GM21528 (cell line): Measurements from ENCODE around the gene MAPK8.

Experiments used
- ATAC-seq: cut with Tn5 transposase; IDR thresholded peaks from one replicate; pipeline ENCODE4 v1.9.1; 2021; ENCODE audit warnings: mild to moderate bottlenecking, moderate library complexity; ENCODE audit not compliant: unreplicated experiment, low FRiP score

MAPK8 gene

GRCh38 chr10:48469516-48470020 lies 163.1 kb downstream of the MAPK8 start:
- ATAC-seq: no peak

DNA sequence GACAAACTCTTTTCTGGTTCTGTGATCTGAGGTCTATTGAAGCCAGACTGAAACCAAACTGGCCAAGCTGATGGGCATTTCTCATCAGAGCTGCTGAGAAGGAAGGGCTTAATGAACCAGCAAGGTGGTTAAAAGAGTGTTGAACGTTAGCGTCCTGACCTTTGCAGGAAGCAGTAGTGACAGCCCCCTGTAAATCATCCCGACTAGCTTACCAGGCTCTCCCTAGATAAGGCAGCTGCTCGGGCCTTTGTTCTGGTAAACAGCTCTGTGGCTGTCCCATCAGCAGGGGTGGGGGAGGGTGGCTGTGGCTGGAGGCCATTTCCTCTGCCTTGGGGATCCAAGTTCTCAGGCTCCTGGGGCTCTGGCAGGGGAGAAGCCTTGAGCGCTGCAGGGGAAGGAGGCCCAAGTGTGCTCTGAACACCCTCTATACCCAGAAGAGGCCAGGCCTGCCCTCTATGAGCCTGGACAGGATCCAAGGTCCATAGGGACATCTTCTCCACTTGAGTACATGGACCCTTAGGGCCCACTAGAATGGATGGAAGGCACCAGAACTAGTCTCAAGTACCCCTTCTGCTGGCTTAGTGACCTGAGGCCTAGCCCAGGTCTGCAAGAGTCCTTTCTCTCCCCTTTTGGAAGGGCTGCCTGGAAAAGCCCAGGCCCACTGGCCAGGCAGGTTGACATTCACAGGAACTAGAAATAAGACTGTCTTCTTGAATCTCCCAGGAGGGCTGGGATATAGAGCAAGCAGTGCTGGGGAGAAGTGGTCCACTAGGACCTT lies 163.8 kb downstream of the MAPK8 start:
- ATAC-seq: no peak

- no peak for ATAC-seq
Observed at GRCh38 chr10:48470893-48471805, 164.7 kb downstream of the MAPK8 start.

- ATAC-seq: no peak
Observed at GRCh38 chr10:48472501-48473069, 166.1 kb downstream of the MAPK8 start.

DNA sequence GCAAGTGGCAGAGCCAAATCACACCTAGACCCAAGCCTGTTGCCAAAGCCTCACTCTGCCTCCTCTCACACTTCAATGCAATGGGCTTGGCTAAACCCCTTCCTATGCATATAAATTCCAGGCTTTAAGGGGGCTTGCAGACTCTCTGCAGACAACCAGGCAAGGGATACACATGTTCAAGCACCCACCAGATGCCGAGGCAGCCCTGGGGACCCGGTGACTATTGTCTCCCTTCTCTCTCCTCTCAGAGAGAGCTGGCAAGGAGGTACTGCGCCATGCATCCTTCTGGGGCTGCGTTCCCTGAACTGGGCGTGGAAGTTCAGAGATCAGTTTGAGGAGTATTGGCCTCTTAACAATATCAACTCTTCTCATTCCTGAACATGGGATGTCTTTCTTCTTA lies 167.2 kb downstream of the MAPK8 start:
- no peak for ATAC-seq

DNA sequence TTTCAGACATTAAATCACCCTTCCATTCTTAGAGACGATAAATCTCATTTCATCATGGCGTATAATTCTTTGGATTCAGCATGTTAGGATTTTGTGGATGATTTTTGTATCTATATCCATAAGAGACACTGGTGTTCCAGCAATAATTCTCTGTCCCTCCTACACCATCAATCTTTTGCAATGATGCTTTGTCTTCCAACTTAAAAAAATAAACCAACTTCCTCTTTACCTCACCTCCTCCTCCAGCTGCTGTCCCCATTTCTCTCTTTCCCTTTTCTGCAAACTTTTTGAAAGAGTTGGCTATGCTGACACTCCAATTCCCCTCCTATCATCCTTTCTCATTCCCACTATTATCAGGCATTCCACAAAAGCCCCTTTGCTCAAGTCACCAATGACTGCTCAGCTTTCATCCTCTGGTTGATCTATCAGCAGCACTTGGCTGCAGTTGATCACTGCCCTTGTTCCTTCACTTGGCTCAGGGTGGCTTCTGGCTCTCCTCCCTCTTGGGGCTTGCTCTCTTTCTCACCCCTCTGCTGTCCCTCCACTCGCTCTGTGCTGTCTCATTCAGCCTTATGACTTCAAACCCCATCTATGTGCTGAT lies 168.4 kb downstream of the MAPK8 start:
- no peak for ATAC-seq

DNA sequence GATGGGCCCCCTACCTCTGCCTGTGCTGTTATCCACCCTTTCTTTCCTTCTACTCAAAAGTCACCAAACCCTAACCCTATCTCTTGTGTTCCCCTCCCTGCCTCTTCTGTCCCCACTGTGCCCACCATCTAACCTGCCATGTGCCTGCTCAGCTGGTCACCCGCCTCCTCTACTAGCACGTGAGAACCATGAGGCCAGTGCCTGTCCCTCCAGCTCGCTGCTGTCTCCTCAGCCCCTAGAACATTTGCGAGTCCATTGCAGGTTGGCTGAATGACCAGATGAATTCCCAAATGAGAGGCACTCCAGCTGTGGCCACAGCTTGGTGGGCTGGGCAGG lies 169.4 kb downstream of the MAPK8 start:
- ATAC-seq: no peak

- ATAC-seq: no peak
Observed at GRCh38 chr10:48476279-48476982, 170.0 kb downstream of the MAPK8 start.

DNA sequence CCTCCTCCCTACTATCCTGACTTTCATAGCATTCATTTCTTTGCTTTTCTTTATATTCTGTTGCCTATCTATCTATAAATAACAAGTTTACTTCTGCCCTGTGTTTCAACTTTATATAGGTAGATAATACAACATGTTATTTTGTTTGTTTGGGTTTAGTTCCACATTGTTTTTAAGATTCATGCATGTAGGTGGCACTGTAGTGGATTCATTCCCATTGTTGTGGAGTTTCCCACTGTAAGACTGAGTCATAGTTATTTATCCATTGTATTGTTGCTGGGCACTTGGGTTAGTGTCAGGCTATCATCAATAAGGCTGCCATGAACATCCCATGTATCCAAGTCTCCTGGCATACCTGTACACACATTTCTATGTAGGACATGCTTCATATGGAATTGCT lies 170.7 kb downstream of the MAPK8 start:
- ATAC-seq: no peak

DNA sequence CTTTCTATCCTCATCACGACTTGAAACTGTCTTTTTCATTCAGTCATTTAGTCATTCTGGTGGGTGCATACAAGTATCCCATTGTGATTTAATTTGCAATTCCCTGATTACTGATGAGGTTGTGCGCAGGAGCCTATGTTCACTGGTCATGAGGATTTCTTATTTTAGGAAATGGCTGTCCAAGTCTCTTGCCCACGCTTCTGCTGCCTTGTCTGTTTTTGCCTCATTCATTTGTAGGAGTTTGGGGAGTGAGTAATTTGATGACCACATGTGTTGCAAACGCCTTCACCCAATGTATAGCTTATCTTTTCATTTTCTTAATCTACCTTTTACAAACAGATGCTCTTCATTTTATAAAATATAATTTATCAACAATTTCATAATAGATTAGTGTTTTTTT lies 171.1 kb downstream of the MAPK8 start:
- ATAC-seq: no peak

DNA sequence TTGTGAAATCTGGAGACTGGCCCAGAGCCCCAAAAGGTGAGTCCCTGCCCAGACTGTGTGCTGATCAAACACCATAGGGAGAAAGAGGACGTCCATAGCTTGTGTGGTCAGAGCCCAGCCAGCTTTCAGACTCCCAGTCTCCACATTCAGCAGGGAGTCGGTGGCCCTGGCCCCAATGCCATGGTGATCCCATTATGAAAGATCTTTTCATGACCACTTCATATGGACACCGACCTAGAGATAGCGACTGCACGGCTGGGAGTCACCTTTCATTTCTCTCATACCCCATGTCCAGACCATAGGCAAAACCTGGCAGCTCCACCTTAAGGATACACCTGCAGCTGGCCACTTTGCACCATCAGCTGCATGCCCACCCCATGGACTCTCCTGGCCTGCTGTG lies 172.0 kb downstream of the MAPK8 start:
- ATAC-seq: no peak

DNA sequence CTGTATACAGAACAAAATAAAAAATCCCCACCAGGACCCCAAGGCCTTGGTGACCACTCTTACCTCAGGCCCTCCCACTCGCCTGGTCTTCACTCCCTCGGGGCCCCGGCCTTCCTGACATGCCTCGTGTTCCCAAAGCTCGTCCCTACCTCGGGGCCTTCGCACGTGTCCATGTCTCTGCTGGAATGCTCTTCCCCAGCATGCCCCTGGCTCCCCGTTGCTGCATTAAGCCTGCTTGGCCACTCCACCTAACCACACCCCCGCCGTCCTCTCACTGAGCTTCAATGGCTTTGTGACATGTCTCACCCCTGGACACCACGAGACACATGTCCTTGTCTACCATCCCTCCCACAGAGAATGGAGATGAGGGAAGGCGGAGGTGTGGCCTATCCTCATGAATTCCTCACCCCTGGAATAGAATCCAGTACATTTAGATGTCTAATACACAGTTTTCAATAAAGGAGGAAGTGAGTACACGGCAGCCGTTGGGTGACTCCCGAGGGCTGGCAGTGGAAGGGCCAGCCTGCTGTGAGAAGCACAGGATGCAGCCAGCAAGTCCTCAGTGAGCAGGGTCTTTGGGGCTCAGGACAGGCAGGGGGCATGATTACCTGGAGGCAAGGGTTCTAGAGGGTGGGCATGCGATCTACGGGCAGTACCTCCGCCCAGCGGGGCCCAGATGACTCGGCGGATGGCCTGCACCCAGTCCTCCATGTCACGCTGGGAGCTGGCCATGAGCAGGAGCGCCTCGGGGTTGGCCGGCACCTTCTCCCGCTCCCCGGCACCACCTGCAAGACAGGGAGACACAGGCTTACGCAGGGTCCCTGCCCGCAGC lies 172.7 kb downstream of the MAPK8 start:
- ATAC-seq: no peak

DNA sequence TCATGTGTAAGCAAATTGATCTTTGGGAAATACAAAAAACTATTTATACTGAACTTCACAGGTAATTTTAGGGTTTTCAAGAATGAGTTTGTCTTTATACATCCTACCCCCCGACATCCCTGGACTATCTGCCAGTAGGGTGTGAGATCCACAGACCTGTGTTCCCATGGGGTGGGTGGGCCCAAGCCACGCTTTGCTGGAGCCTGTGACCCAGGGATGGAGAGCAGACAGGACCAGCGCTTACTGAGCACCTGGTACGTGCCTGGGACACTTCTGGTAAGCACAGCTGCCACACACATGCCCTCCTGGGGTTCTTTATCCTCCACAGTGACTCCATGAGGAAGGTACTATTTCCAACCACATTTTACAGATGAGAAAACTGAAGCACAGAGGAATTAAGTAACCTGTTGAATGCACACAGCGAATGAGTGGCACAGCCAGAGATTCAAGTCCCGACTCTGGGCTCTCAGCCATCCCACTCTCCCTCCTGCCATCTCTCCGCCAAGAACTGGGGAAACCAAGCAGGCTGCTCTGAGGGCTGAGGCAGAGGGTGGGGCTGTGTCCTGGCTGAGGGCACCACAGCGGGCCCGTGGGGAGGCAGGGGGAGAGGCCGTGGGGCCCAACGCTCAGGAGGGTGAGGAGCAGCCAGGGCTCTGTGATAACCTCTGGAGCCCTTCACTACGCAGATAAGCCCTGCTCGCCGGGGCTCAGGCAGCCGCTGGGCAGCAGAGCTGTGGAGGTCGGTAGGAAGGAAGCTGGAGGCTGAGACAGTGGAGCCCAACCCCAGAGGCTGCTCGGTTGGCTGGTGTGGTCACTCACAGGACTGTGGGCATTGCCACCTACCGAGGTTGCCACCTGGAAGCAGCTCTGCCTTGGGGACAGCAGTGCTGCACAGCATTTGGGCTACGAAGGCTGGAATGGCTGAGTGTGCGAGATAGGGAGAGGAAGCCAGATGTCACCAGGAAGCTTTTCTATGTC lies 174.2 kb downstream of the MAPK8 start:
- ATAC-seq: no peak

DNA sequence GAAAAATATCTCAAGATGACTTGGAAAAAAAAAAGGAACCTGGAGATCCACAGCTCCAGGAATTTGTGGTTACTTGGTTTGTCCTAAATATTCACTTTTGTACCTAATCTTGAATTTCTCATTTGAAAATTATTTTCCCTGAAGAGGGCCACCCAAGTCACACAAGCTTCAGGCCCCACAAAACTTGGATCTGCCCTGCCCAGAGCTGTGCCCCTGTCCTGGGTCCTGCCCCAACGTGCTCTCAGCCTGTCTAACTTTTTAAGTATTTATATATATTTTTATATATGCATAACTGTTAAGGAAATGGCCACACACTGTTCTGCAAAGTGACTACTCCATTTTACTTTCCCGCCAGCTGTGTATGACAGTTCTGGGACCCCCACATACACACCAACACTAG lies 174.9 kb downstream of the MAPK8 start:
- no peak for ATAC-seq

DNA sequence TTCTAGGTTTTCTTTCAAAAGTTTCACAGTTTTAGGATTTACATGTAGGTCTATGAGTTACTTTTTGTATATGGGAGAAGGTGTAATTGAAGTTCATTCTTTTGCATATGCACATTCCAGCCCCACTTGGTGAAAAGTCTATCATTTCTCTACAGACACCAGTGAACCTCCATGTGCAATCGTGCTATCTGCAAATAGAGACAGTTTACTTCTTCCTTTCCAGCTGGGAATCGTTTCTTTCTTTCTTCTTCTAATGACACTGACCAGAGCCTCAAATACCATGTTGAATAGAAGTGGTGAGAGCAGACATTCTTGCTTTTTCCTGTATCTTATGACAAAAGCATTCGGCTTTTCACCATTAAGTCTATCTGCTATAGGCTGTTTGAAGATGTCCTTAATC lies 175.7 kb downstream of the MAPK8 start:
- no peak for ATAC-seq

- no peak for ATAC-seq
Observed at GRCh38 chr10:48484911-48485310, 178.4 kb downstream of the MAPK8 start.

DNA sequence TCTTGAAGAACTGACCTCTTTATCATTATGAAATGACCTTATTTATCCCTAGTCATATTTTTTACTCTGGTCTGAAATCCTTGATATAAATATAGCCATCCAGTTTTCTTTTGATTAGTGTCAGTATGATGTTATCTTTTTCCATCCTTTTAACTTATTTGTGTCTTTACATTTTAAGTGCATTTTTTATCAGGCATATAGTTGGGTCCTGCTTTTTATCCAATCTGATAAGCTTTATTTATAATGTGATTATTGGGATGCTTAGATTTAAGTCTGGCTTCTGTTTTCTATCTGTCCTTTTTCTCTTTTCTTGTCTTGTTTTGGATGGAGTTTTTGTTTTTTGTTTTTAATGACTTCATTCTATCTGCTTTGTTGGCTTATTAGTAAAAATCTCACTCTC lies 179.2 kb downstream of the MAPK8 start:
- no peak for ATAC-seq

GRCh38 chr10:48487244-48487643 lies 180.8 kb downstream of the MAPK8 start:
- no peak for ATAC-seq
